K562 (cell line): Measurements from ENCODE around the gene C16orf92. TPM values are rescaled to one million over a fixed set of nuclear protein-coding genes. Genes with fewer than 3 reads are reported as not detected.
A peak's percentile ranks its signal among the peaks of the same experiment; 100 is the strongest.

Experiments used
- ATAC-seq: fragments of 200-7000 bp; cut with Tn5 transposase; 3 replicates; pipeline ENCODE4 v1.9.1; 2020; ENCODE audit warnings: moderate library complexity
- BruUV-seq: library from RNA; stranded (reverse); fragments of 400-500 nt; replicated peaks from 2 replicates; lab custom pipeline; 2021; lab: Mats Ljungman, UMichigan
- CTCF ChIA-PET: fragments of 300-600 bp; formaldehyde crosslinking; extraction: SDS; loops from one replicate; lab custom pipeline; 2021; ENCODE audit warnings: low intra/inter-chr PET ratio; lab: Yijun Ruan, JAX
- POLR2A ChIA-PET: fragments of 300-600, 350-650 bp; sonication (Branson Sonifier 250); formaldehyde crosslinking; extraction: SDS; loops from one replicate; lab custom pipeline; 2021; ENCODE audit warnings: antibody characterized with exemption, inconsistent platforms; lab: Yijun Ruan, JAX
- DNase-seq, 4 experiments: peaks; one replicate each; pipeline versions ENCODE4 v3.0.0 to v3.0.0-alpha.2; 2011 to 2018; ENCODE audit warnings: low spot score in 3 of 4, mixed read lengths in 3 of 4; ENCODE audit errors: extremely low read depth in 1 of 4
- FAIRE-seq: peaks from 2 replicates; lab custom pipeline; 2011; peaks lifted over from hg19 to GRCh38; lab: Jason Lieb, UNC
- H2AFZ ChIP-seq: 2 replicates; pipeline ENCODE4 v1.6.0; 2011; ENCODE audit warnings: low read depth, low read length, control low read depth, inconsistent platforms
- H3K27ac ChIP-seq: fragments of 200-600 bp; 3 replicates; pipeline ENCODE4 v1.8.0; 2011; ENCODE audit warnings: low read depth, mild to moderate bottlenecking, control low read depth, inconsistent platforms, low read length, moderate library complexity, mixed read lengths; ENCODE audit errors: extremely low read depth
- H3K27me3 ChIP-seq, 2 experiments: fragments of 300-600 bp in 1 of 2; 2 replicates in 1 of 2; 3 replicates in 1 of 2; pipeline versions ENCODE4 v1.6.0 to v1.8.0; 2011; ENCODE audit warnings: inconsistent platforms in 2 of 2, low read length in 2 of 2, mild to moderate bottlenecking in 1 of 2, mixed read lengths in 1 of 2, moderate library complexity in 1 of 2; ENCODE audit not compliant: control insufficient read depth in 2 of 2, insufficient read depth in 2 of 2
- H3K36me3 ChIP-seq: fragments of 300-600 bp; 3 replicates; pipeline ENCODE4 v1.8.0; 2011; ENCODE audit warnings: mild to moderate bottlenecking, low read length, inconsistent platforms; ENCODE audit not compliant: control insufficient read depth, insufficient read depth
- H3K4me1 ChIP-seq, 2 experiments: fragments of 200-600 bp in 1 of 2; replicated peaks in 1 of 2; 2 replicates in 1 of 2; 3 replicates in 1 of 2; pipeline versions ENCODE4 v1.5.1 to v1.8.0; 2011; ENCODE audit warnings: inconsistent platforms in 2 of 2, low read length in 2 of 2, mild to moderate bottlenecking in 1 of 2, mixed read lengths in 1 of 2, moderate library complexity in 1 of 2; ENCODE audit not compliant: control insufficient read depth in 2 of 2, insufficient read depth in 2 of 2
- H3K4me2 ChIP-seq: 2 replicates; pipeline ENCODE4 v1.6.1; 2011; ENCODE audit warnings: low read length, control low read depth, inconsistent platforms, mixed read lengths; ENCODE audit not compliant: insufficient read depth
- H3K4me3 ChIP-seq: fragments of 200-600 bp; sonication (generic), shearing (Covaris generic); 2 replicates; pipeline ENCODE4 v1.5.1; 2016; ENCODE audit warnings: control low read depth, inconsistent platforms
- H3K79me2 ChIP-seq: fragments of 200-600 bp; 3 replicates; pipeline ENCODE4 v1.8.0; 2011; ENCODE audit warnings: low read length, inconsistent platforms; ENCODE audit not compliant: control insufficient read depth, insufficient read depth
- H3K9ac ChIP-seq, 2 experiments: 2 replicates each; pipeline versions ENCODE4 v1.6.0 to v1.6.1; 2011; ENCODE audit warnings: low read depth in 2 of 2, low read length in 2 of 2, control low read depth in 1 of 2, inconsistent platforms in 1 of 2, mild to moderate bottlenecking in 1 of 2, mixed read lengths in 1 of 2; ENCODE audit not compliant: insufficient read depth in 1 of 2
- H3K9me1 ChIP-seq: one replicate; pipeline ENCODE4 v1.6.0; 2011; ENCODE audit warnings: inconsistent platforms, mild to moderate bottlenecking, low read length, moderate library complexity; ENCODE audit not compliant: control insufficient read depth, insufficient read depth
- H3K9me3 ChIP-seq: replicated peaks from 2 replicates; pipeline ENCODE4 v1.5.1; 2011; ENCODE audit warnings: low read depth, low read length, inconsistent platforms; ENCODE audit not compliant: control insufficient read depth, insufficient read depth
- H4K20me1 ChIP-seq: replicated peaks from 2 replicates; pipeline ENCODE4 v1.6.1; 2011; ENCODE audit warnings: low read length, inconsistent platforms, mixed read lengths; ENCODE audit not compliant: control insufficient read depth, insufficient read depth
- BRF1 ChIP-seq: IDR thresholded peaks from 3 replicates; pipeline ENCODE4 v1.6.1; 2011; ENCODE audit warnings: borderline replicate concordance, mild to moderate bottlenecking; ENCODE audit not compliant: insufficient read length; ENCODE audit errors: extremely low read depth
- FOXJ3 ChIP-seq: sonication (generic); formaldehyde crosslinking; IDR thresholded peaks from 2 replicates; pipeline ENCODE4 v1.4.0; 2020; ENCODE audit warnings: mild to moderate bottlenecking, missing genetic modification reagents
- PKNOX1 ChIP-seq: fragments of 450-650 bp; IDR thresholded peaks from 2 replicates; pipeline ENCODE4 v1.6.1; 2016
- RBM17 ChIP-seq: fragments of 200-400 bp; formaldehyde crosslinking; IDR thresholded peaks from 2 replicates; pipeline ENCODE4 v1.6.1; 2017; ENCODE audit warnings: low read depth, mild to moderate bottlenecking, low read length, borderline replicate concordance
- SOX6 ChIP-seq: fragments of 450-650 bp; IDR thresholded peaks from 2 replicates; pipeline ENCODE4 v1.6.1; 2014; ENCODE audit warnings: mild to moderate bottlenecking
- TAF9B ChIP-seq: fragments of 450-650 bp; IDR thresholded peaks from 2 replicates; pipeline ENCODE4 v1.6.1; 2018; ENCODE audit warnings: mild to moderate bottlenecking; ENCODE audit not compliant: partially characterized antibody
- TCFL5 ChIP-seq: fragments of 250-450 bp; sonication (Bioruptor Pico); conservative IDR thresholded peaks from 2 replicates; pipeline ENCODE4 v1.6.1; 2021; ENCODE audit warnings: mild to moderate bottlenecking, moderate library complexity, matching md5 sums
- ZFP36 ChIP-seq: fragments of 150-350 bp; IDR thresholded peaks from 2 replicates; pipeline ENCODE4 v1.6.1; 2018; ENCODE audit warnings: low read length, low read depth; ENCODE audit not compliant: partially characterized antibody
- ZNF184 ChIP-seq: sonication (generic); formaldehyde crosslinking; IDR thresholded peaks from 2 replicates; pipeline ENCODE4 v1.5.0; 2020; ENCODE audit warnings: missing genetic modification reagents
- ZNF274 ChIP-seq: IDR thresholded peaks from 2 replicates; pipeline ENCODE4 v1.6.1; 2011; ENCODE audit warnings: low read depth, mild to moderate bottlenecking, low read length, moderate library complexity, borderline replicate concordance
- ZNF655 ChIP-seq: fragments of 250-450 bp; sonication (Bioruptor Pico); IDR thresholded peaks from 2 replicates; pipeline ENCODE4 v1.5.0; 2021
- WGBS: fragments of 100-300 bp; shearing (Covaris generic); methylation state at CpG from one replicate; pipeline ENCODE4 v1.1.6; 2016; ENCODE audit warnings: low coverage, mixed read lengths; ENCODE audit not compliant: insufficient coverage; ENCODE audit errors: missing lambda C conversion rate; 5-methylcytosine and 5-hydroxymethylcytosine counted together
- in situ Hi-C: fragments of 300-500 bp; cut with MboI; formaldehyde crosslinking; loops from 4 replicates; pipeline ENCODE4 v1.15.0; 2018; ENCODE audit warnings: inconsistent platforms, mixed read lengths
- intact Hi-C: fragments of 100-400 bp; cut with micrococcal nuclease; formaldehyde crosslinking; loops from 2 replicates; pipeline ENCODE4 v1.14.2; 2022
- polyA plus RNA-seq, 8 experiments: library from polyadenylated mRNA; depleted of rRNA in 4 of 8; stranded (reverse) in 5 of 8; unstranded in 3 of 8; fragments of >200 nt; fragmentation: Nextera tagmentation in 2 of 8; fragmentation: Illumina TruSeq in 1 of 8; extraction: Ambion mirVana in 2 of 8; extraction: Trizol in 1 of 8; gene quantifications; 2 replicates each; pipeline versions ENCODE4 v1.2.1 to v1.2.3, GENCODE V29; 2011 to 2014; ENCODE audit warnings: inconsistent platforms in 1 of 8, missing spikeins in 1 of 8
- total RNA-seq, 7 experiments: library from RNA; depleted of rRNA in 6 of 7; stranded (reverse); fragments of >200 nt in 6 of 7; fragmentation: Illumina TruSeq in 2 of 7; extraction: Trizol in 2 of 7; gene quantifications; 2 replicates each; pipeline versions ENCODE4 v1.2.1 to v1.2.3, GENCODE V29; 2011 to 2021; ENCODE audit warnings: low replicate concordance in 1 of 7
- TF ChIP-seq, protein P1 (sequence below): IDR thresholded peaks from 2 replicates; pipeline ENCODE4 v1.6.1; 2014; ENCODE audit warnings: antibody characterized with exemption

C16orf92 gene
- total and polyA plus RNA-seq, 9 of the 15 experiments (the other 6 are each of a cell fraction or from before 2014, with no cell fraction given) = not detected

- no peak for TF ChIP-seq ZNF655 (CRISPR knock-in tag)
- no peak for TF ChIP-seq ZNF274
- TF ChIP-seq TCFL5 (CRISPR knock-in tag) = no peak
- TF ChIP-seq ZNF184 (CRISPR knock-in tag) = no peak
- TF ChIP-seq TAF9B = no peak
- peak; percentile 59 for TF ChIP-seq SOX6
- TF ChIP-seq ZFP36 = no peak
- TF ChIP-seq RBM17 = no peak
Observed at GRCh38 chr16:30033270-30033669, 10.3 kb downstream of the C16orf92 start (continued).

GRCh38 chr16:30040221-30040620 lies 17.2 kb downstream of the C16orf92 start:
- Histone ChIP-seq H3K9ac (no peak overlapping the region), H4K20me1 (no peaks in the 10 kb centered on the region), H2AFZ (no peak overlapping the region), H3K27me3 (peaks cover 4 to 23% of the 10 kb centered on the region in 2 experiments; a peak in 4 of 5 replicates), H3K4me1 (peaks cover 0 to 3% of the 10 kb centered on the region in 2 experiments; a peak in 3 of 5 replicates), H3K9me3 (no peaks in the 10 kb centered on the region), H3K4me3 (no peak overlapping the region), H3K9me1 (no peaks in the 10 kb centered on the region), H3K27ac (no peak overlapping the region), H3K4me2 (no peak overlapping the region), H3K36me3 (no peaks in the 10 kb centered on the region), H3K79me2 (no peaks in the 10 kb centered on the region)
- ChIA-PET CTCF (no interaction called here), POLR2A (no interaction called here)
- BruUV-seq = no TSS peak
- ATAC-seq = no peak
- 2% methylated on average over 5 of the region's 5 CpGs for WGBS
- TF ChIP-seq, protein P1, sequence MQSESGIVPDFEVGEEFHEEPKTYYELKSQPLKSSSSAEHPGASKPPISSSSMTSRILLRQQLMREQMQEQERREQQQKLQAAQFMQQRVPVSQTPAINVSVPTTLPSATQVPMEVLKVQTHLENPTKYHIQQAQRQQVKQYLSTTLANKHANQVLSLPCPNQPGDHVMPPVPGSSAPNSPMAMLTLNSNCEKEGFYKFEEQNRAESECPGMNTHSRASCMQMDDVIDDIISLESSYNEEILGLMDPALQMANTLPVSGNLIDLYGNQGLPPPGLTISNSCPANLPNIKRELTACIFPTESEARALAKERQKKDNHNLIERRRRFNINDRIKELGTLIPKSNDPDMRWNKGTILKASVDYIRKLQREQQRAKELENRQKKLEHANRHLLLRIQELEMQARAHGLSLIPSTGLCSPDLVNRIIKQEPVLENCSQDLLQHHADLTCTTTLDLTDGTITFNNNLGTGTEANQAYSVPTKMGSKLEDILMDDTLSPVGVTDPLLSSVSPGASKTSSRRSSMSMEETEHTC = no peak
- peak; percentile 42; the same call in 1 of the 2 replicates for TF ChIP-seq PKNOX1
- TF ChIP-seq BRF1 = no peak
- no peak for TF ChIP-seq FOXJ3 (CRISPR knock-in tag)
- no peak for FAIRE-seq
- no peak for DNase-seq
- intact Hi-C loops = no loop called here
- in situ Hi-C loops = no loop called here
